HL-60 (cell line): ENCODE data around the gene USP44.

ENCODE experiments used
- GABPA ChIP-seq: IDR thresholded peaks from 2 replicates; pipeline ENCODE4 v1.6.1; 2012; ENCODE audit warnings: low read depth
- POLR2AphosphoS5 ChIP-seq: IDR thresholded peaks from 2 replicates; pipeline ENCODE4 v1.6.1; 2012; ENCODE audit warnings: low read depth
- SPI1 ChIP-seq: IDR thresholded peaks from 2 replicates; pipeline ENCODE4 v1.6.1; 2012; ENCODE audit warnings: low read depth, mild to moderate bottlenecking, borderline replicate concordance
- TF ChIP-seq, protein P1 (sequence below): IDR thresholded peaks from one replicate; pipeline ENCODE4 v1.5.1; 2011; ENCODE audit warnings: low read length, control low read depth, inconsistent platforms; ENCODE audit not compliant: insufficient read depth
- TF ChIP-seq, protein P2 (sequence below): IDR thresholded peaks from 2 replicates; pipeline ENCODE4 v1.6.1; 2012; ENCODE audit warnings: low read depth; ENCODE audit not compliant: insufficient replicate concordance

DNA sequence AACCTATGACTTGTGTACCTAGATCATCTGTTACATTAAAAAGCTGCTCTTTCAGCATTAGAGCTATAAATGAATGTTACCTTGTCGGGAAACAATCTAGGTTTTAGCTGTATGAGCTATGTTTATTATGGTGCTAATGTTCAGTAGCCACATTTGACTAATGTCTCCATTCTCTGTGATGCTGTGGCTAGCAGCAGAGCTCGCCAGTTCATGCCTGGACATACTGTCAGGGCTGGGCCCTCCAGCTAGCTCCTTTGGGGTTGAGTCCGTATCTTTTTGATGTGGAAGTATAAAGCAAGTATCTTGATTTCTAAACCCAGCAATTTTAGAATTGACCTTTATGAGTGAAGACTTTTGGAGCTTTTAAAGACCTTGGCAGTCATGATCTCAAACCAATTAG is 36.1 kb downstream of the USP44 start:
- TF ChIP-seq, protein P1, sequence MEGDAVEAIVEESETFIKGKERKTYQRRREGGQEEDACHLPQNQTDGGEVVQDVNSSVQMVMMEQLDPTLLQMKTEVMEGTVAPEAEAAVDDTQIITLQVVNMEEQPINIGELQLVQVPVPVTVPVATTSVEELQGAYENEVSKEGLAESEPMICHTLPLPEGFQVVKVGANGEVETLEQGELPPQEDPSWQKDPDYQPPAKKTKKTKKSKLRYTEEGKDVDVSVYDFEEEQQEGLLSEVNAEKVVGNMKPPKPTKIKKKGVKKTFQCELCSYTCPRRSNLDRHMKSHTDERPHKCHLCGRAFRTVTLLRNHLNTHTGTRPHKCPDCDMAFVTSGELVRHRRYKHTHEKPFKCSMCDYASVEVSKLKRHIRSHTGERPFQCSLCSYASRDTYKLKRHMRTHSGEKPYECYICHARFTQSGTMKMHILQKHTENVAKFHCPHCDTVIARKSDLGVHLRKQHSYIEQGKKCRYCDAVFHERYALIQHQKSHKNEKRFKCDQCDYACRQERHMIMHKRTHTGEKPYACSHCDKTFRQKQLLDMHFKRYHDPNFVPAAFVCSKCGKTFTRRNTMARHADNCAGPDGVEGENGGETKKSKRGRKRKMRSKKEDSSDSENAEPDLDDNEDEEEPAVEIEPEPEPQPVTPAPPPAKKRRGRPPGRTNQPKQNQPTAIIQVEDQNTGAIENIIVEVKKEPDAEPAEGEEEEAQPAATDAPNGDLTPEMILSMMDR: no peak
- TF ChIP-seq POLR2AphosphoS5 (no peak), SPI1 (no peak), GABPA (no peak)
- TF ChIP-seq, protein P2, sequence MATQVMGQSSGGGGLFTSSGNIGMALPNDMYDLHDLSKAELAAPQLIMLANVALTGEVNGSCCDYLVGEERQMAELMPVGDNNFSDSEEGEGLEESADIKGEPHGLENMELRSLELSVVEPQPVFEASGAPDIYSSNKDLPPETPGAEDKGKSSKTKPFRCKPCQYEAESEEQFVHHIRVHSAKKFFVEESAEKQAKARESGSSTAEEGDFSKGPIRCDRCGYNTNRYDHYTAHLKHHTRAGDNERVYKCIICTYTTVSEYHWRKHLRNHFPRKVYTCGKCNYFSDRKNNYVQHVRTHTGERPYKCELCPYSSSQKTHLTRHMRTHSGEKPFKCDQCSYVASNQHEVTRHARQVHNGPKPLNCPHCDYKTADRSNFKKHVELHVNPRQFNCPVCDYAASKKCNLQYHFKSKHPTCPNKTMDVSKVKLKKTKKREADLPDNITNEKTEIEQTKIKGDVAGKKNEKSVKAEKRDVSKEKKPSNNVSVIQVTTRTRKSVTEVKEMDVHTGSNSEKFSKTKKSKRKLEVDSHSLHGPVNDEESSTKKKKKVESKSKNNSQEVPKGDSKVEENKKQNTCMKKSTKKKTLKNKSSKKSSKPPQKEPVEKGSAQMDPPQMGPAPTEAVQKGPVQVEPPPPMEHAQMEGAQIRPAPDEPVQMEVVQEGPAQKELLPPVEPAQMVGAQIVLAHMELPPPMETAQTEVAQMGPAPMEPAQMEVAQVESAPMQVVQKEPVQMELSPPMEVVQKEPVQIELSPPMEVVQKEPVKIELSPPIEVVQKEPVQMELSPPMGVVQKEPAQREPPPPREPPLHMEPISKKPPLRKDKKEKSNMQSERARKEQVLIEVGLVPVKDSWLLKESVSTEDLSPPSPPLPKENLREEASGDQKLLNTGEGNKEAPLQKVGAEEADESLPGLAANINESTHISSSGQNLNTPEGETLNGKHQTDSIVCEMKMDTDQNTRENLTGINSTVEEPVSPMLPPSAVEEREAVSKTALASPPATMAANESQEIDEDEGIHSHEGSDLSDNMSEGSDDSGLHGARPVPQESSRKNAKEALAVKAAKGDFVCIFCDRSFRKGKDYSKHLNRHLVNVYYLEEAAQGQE: no peak
